ENCODE data around the gene CENPP.

CENPP gene

DNA sequence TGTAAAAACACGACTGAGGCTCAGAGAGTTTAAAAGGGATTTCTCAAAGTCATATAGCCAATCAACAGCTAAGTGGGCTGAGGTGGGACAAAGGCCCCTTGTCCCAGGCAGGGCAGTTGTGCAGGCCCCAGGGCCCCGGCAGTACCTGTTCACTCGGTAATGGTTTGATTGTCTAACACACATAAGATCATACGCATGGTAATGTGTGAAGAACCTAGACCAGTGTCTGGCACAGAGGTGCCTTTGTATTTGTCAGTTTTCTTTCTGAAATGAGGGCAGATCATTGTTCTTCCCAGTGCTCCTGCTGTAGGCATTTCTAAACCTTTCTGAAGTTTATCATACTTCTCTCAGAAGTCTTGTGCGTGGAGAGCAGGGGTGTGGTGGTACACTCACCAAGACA is 277.3 kb downstream of the CENPP start:
- DNase-seq, result no peak

DNA sequence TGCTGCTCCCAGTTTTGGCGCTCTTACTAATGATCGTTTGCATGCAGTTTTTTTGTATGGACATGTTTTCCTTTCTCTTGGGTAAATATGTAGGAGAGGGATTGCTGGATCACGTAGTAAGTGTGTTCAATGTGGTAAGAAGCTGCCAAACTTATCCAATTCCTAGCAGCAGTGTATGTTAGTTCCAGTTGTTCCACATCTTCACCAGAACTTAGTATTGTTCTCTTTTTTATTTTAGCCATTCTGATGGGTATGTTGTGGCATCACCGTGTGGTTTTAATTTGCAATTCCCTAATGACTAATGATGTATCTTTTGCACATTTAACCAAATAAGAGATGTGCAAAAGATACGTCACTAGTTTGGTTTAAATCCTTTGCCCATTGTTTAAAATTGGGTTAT is 278.2 kb downstream of the CENPP start:
- DNase-seq, result no peak

DNA sequence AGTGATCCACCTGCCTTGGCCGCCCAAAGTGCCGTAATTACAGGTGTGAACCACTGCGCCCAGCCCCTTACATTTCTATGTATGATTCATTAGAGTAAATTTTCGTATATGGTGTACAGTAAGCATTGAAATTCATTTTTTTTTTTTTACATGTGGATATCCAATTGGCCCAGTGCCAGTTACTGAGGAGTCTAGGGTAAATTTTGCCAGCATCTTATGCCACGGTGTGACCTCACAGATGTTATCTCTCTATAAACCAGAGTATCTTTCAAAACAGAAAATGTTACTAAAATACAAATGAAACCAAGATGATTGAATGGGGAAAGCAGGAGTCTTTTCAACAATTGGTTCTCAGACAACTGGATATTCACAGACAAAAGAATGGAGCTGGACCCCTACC is 279.5 kb downstream of the CENPP start:
- no peak for DNase-seq

DNA sequence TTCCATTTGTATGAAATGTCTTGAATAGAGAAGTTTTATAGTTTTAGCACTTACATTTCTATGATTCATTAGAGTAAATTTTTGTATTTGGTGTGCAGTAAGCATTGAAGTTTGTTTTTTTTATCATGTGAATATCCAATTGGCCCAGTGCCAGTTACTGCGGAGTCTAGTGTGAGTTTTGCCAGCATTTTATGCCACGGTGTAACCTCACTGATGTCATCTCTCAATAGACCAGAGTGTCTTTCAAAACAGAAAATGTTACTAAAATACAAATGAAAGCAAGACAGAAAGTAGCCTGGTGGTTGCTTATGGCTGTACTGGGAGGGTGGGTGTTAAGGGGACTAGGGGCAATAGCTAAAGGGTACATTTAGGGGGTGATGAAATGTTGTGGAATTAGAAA is 281.3 kb downstream of the CENPP start:
- no peak for DNase-seq

DNA sequence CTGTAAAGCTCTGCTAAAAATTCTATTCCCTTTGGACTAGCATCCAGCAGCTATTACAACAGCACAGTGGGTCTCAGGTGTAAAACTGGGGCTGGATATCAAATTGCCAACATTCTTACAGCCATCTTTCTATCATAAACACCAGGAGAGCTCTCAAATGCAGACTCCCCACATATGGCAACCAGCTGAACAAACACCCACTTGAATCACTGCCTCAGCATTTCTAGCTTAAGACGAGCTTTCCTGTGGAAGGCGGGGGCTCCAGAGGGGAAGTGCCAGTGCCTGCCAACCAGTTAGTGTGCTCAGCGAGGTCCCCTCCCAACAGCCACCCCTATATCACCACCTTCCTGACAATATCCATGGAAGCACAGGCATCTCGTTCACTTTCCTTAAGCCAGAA is 282.0 kb downstream of the CENPP start:
- peak; percentile 3 for DNase-seq

DNA sequence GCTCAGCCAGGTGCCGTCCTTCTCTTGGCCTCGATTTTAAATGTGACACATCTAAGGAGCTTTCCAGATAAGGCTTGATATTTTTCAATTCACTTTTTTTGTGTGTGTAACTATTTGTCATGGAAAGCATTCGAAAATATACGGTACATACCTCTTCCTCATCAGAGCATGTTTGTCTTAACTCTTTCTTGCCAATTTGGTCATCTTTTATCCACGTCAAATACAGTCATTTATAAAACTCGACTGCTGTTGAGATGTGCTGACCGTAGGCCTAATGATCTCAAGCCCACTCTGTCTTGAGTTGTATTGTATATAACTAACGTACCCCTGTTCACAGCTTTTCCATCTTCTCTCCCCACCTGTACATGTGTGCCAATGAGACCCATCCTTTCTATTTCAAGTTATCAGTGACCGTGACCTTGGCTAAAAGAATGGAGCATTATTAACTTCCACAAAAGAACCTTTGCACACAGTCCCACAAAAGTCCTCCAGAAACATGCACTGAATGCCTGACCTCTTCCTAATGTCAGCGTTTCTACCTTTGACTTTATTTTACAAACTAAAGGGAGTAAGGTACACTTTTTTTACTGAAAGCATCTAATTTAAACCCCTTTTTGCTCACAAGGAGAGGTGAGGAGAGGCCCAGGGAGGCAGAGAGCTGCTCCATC is 282.6 kb downstream of the CENPP start:
- DNase-seq, result no peak

DNA sequence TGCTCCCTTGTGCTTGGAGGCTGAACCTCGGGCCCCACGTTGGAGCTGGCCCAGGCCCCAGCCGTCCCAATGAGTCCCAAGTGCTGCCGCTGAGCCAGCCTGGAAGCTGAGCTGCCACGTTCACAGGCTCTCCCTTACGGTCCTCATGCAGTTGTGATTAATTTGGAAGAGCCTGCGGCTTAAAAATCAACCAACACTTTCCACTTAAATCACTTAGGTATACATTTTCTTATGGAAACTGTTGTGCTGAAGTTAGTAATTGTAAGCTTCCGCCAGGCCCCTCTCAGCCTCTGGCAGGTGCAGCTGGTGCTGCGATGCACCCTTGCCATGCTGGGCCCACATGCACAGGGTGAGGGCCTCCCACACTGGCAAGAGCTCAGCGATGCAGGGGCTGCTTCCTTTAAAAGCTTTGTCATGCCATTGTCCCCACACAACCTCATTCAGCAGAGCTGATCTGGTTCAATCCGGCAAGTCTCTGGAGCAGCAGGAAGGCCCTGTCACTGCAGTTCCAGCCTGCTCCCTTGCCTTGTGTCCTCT is 283.2 kb downstream of the CENPP start:
- no peak for DNase-seq

DNA sequence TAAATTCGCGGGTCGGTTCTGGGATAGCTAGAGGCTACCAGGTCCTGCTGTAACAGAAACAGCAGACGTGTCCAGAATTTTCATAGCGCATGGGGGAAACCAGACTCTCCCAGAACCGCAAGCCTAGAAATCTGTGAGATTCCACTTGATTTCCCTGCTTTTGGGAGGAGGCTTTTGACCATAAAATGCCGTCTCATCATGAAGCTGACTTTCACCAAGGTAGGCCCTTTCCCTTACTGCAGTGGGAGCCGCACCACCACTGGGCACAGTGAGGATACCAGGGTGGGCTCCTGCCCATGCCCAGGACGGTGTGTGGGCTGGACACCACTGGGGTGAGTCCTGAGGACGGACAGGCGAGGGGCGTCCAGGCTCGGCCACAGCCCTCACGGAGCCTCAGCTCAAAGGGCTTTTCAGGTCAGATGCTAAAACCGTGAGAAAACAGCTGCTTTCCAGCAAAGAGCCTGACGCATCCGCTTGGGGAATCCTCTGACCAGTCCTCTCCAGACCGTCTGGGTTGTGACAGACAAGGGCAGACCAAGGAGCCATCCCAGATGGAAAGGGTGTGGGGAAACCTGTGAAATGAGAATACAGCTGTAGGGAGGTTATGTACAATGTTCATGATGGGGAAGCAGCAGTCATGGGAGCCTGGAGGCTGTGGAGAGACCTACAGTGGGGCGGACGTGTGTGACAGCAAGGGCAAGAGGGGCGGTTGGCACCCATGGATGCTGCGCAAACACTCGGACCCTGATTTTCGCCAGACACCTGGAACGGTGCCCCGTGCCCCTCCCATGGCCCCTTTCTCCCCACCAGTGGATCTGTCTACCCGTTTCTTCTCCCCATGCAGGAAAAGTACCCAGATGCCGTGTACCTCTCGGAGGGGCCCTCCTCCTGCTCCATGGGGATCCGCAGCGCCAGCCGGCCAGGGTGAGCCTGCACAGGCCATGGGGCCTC is 285.0 kb downstream of the CENPP start:
- DNase-seq, result no peak

DNA sequence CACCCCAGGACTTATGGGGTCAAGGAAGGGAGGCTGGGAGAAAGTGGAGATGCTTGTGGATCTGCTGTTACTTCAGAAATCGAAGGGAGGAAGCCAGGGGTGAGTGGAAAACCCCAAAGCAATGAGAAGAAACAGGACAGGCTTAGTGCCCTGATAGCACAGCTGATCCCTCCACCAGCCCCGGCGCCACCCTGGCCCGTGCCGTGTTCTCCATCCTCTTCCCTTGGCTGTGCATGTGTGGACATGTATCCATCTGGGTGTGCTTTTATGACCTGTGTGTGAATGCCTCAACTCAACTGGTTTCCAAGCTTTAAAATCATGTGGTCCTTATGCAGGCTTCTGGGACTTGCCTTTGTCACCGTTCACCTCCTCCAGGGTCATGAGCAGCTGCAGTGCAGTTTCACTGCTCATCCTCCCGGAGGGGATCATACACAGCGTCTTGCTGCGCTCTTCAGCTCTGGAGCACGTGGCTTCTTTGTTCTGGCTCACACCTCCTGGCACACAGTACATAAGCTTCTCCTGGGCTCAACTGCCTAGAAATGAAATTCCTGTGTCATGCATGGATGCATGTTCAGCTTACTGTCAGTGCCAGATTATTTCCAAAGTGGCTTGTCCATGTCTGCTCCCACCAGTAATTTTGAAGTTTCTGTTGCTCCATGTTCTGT is 286.0 kb downstream of the CENPP start:
- no peak for DNase-seq

DNA sequence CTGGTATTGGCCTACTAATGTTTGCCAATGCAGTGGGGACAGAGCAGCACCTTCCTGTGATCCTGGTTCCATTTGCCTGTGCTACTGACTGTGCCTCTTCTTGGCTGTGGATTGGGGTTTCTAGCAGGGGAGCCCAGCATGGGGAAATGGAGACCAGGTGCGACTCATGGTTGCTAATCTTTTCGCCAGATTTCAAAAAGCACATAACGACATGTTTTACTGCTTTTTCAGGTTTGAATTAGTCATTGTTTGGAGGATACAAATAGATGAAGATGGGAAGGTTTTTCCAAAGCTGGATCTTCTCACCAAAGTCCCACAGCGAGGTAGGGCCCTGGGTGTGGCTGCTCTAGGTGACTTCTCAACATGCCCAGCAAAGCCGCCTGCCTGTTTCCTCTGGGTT is 286.5 kb downstream of the CENPP start:
- no peak for DNase-seq

DNA sequence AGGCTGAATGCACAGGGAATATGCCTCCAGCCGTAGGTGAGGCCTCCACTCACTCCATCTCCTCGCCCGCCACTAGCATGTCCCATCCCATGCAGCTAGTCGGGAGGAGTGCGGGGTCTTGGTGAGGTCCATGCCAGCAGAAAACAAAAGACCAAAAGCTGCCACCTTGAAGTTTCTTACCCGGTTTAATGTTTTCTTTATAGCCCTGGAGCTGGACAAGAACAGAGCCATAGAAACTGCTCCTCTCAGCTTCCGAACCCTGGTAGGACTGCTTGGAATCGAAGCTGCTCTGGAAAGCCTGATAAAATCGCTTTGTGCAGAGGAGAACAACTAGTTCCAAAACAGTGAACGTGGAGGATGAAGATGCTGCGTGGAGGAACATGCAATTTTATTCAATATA is 287.1 kb downstream of the CENPP start:
- no peak for DNase-seq

DNA sequence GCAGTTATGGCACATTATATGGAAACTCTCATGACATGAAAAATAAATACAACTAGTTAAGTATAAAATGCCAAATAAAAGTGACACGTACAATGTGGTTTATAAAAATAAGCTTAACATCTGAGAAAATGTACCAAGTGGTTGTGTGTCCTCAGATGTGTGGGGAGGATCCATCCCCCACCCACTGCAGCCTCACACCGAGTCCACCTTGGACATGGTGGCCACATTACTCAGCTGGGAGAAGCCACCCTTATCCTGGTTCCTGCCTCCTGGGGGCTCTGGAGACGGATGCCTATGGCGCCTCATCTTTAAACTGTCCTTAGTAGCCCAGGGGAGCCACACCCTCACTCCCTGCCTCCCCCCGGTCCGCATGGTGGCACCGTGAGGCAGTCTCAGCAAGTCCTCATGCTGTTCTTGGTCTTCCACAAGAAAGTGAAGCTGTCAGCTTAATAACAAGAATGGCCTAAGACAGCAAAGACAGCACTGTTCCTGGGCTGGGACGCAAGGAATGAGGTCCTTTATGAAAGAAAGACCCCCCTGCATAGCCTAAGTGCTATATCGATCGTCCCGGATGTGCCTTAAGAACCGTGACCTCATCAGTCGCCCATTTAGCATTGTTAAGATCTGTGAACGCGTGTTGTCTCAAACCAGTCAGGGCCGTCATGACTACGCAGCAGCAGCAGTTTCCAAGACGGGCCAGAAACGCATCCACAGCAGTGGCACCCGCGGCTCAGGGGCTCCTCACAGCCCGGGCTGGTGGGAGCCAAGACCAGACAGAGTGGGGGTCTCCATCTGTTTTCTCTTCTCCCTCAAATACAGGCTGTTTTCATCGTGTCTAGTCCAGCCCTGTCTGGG is 287.7 kb downstream of the CENPP start:
- no peak for DNase-seq

DNA sequence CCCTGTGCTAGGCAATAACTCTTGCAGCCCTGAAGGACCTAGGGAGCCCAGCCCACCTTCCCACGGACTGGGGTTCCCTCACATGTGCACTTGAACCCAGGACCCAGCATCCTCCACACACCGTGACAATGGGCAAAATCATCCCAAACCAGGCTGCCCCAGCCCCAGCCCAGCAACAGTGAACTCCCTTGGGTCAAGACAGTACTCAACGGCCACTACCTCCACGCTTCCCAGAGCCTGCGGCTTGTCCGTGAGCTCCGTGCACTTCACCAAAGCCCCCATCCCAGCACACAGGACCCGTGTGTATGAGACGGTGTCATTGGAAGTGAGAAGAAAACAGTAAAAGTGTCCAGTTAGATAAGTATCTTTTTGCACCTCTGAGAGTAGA is 288.4 kb downstream of the CENPP start:
- DNase-seq, result no peak

DNA sequence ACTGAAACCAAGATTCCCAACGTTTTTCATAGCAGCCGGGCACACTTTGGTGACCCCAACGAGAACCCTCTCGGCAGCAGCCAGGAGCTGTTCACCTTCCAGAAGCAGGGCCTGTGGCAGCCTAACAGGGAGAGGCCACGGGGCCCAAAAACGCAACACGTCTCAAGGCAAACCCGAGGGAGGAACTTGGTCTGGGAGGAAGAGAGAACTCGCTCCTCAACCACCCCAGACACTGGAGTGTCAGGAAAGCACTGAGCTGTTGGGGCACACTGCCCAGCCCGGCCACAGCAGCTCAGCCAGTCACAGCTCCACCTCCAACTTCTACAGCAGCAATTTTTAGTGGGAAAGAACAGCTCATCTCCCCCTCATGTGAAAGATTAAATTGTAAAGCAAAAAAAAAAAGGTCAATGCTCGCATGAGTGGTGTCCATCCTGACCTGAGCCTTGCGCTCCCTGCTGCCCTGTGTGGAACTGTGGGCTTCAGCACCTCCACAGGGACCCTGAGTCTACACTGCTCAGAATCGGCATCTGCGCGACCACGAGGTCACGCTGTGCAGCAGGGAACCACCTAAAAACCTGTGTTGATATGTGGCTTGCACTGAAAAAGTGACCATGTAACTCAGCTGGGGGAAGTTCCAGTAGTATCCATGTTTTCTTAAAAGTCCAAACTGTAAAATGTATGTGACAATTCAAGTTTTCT is 289.2 kb downstream of the CENPP start:
- DNase-seq, result no peak

DNA sequence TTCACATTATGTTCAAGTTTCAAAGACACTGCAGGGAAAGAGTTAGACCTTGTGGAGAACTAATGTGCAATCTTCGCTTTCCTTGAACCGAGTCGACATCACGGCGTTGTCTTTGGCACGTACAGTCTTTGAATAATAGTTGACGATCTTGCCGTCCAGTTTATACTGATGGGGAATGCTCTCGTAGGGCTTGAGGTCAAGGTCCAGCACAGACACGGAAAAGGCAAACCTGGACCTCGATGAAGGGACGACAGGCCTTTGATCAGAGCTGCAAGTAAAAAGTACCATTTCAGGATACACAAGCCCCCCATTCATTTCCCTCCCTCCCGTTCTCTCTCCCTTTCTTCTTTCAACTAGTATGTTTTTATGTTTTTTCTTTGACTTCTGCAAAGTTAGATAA is 290.0 kb downstream of the CENPP start:
- no peak for DNase-seq

DNA sequence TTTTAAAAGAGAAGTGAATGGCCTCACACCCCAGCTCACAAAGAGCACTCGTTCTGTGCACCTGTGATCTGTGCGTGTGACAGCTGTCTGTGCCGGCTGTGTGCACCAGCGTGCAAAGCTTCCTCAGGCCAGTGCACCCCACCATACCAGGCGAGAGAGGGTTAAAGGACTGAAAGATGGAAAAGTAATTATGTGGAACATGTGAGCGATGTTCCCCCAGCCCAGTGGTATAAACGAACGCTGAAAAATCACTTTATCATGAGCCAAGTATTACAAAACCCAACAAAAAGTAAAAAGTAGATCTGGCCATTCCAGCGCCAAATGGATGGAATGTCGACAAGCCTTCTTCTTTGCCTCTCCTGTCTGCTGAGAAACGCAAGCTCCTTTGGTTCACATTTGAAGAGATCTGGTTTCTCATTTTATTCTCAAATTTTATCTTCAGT is 290.5 kb downstream of the CENPP start:
- DNase-seq, result no peak

DNA sequence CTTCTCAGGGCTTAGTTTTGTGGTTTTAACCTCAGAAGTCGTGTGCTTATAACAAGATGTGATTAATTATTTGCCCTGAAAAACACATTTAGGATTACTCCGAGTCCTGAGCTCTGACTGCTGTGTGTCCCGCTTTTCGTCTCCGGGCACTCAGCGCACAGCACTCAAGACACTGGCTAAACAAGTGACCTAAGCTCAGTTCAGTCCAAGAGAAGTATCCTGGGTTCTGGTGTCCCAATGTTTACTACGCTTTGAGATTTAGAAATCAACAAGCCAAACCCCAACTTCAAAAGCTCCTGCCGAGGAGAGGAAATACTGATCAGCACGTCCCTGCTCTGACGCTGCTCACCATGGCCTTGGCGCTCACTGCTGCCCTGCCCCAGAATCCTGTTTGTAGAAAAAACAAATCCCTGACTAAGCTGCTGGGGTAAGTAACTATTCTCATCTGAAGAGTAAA is 290.9 kb downstream of the CENPP start:
- no peak for DNase-seq

DNA sequence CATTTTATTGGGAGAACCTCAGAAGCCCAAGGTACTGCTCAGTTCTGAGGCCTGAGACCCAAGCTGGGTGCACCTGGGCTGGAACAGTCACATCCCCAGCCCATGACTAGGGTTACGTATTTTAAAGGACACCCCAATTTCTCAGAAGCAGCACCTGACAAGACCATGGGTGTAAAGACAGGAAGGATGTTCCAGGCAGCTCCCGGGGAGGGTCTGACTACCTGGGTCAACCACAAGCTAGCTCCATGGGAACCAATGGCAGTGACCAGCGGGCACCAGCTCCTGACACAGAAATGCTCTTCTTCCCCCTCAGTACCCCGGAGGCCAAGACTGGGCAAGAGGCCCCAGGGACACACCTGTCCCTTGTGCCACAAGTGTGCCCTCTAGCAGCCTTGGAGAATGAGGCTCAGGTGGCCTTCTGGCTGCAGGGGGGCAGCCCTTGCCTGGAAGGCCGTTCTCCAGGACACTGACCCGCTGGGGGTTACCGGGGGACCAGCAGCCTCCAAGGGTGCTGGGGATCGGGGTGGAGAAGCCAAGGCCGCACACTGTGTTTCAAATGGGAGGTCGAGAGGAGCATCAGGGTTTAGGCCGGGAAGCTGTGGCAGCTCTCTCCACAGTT is 291.6 kb downstream of the CENPP start:
- DNase-seq, result no peak

DNA sequence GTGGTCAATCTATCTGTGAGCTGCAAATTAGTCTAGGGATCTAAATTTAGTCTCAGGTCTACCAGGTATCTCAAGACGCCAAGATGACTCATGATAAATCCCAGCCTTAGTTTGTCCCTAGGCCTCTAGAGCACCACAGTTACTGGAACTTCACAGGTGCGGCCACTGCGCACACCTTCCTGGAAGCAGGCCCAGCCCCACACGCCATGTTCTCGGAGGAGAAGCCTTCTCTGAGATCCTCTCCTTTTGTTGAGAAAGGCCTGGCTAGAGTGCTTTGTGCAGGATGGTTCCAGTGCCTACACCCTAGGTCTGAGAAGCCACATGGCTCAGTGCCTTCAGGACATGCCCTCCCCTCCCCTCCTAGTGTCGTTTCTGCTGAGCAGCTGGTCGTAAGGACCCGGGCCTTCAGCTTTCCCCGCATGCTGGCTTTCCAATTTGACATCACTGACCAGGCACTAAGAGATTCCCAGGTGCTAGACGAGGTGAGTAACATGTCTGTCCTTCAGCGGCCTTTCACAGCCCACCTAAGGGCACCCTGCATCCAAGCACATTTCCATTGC is 292.3 kb downstream of the CENPP start:
- DNase-seq, result no peak

DNA sequence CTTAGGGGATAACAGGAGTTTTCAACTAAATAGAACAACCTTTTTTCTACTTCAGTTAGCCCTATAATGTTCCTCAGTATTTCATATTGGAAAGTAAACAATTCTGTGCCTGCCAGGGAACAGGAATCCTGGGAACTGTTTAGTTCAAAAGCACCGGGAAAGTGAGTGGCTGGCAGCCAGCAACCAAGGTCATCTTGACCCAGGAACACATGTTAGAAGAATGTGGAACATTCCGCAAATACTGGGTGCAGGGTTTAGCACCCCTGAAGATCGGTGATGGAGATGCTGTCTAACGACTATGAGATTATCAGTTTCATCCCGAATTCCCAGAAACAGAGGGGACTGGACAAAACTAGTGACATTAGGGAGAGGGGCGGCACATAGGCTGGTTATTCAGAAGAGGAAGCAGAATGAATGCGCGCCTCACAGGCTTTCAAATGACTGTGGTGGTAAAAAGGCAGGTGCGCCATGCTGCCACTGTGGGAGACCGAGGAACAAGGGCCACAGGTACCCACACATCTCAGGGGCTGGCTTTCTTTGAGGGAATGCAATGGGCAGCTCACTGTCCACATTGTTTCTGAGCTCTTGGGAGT is 293.0 kb downstream of the CENPP start:
- no peak for DNase-seq
